OCI-LY3 (cell line): ENCODE data around the gene SERPINA4.

Experiments
- H2AFZ ChIP-seq: fragments of 200-600, 300-600 bp; shearing (Covaris generic); 2 replicates; pipeline ENCODE4 v1.6.0; 2014; ENCODE audit warnings: antibody characterized with exemption, low read depth, low read length
- H3K27ac ChIP-seq: fragments of 200-600, 300-600 bp; sonication (generic); 2 replicates; pipeline ENCODE4 v1.5.1; 2014; ENCODE audit warnings: mild to moderate bottlenecking, low read length, moderate library complexity, mixed read lengths
- H3K27me3 ChIP-seq: fragments of 200-600, 300-600 bp; sonication (generic); 2 replicates; pipeline ENCODE4 v1.6.1; 2014; ENCODE audit warnings: low read depth, low read length, mixed read lengths
- H3K36me3 ChIP-seq: fragments of 200-600, 300-600 bp; sonication (generic); replicated peaks from 2 replicates; pipeline ENCODE3; 2014; ENCODE audit warnings: low read depth, low read length, mixed read lengths
- H3K4me1 ChIP-seq: fragments of 300-600, 200-600 bp; sonication (generic); 2 replicates; pipeline ENCODE4 v1.6.1; 2014; ENCODE audit warnings: low read length, mixed read lengths
- H3K4me2 ChIP-seq: fragments of 200-600, 300-600 bp; sonication (generic); 2 replicates; pipeline ENCODE4 v1.6.1; 2014; ENCODE audit warnings: low read length, mixed read lengths
- H3K4me3 ChIP-seq: fragments of 300-600, 200-600 bp; sonication (generic); 2 replicates; pipeline ENCODE4 v1.5.1; 2014; ENCODE audit warnings: antibody characterized with exemption, mild to moderate bottlenecking, low read length, moderate library complexity
- H3K79me2 ChIP-seq: fragments of 300-600, 200-600 bp; shearing (Covaris generic); 2 replicates; pipeline ENCODE4 v1.6.1; 2014; ENCODE audit warnings: mild to moderate bottlenecking, low read length, mixed read lengths
- H3K9ac ChIP-seq: fragments of 300-600, 200-600 bp; shearing (Covaris generic); 2 replicates; pipeline ENCODE4 v1.6.0; 2014; ENCODE audit warnings: mild to moderate bottlenecking, low read length, moderate library complexity
- H3K9me3 ChIP-seq: fragments of 200-600, 300-600 bp; shearing (Covaris generic); 2 replicates; pipeline ENCODE4 v1.6.1; 2014; ENCODE audit warnings: low read length, mixed read lengths; ENCODE audit not compliant: insufficient read depth
- H4K20me1 ChIP-seq: fragments of 200-600, 300-600 bp; sonication (generic); 2 replicates; pipeline ENCODE4 v1.6.1; 2016; ENCODE audit warnings: low read length, mixed read lengths; ENCODE audit not compliant: insufficient read depth
- EZH2phosphoT487 ChIP-seq: fragments of 200-600 bp; shearing (Covaris generic); IDR thresholded peaks from 2 replicates; pipeline ENCODE4 v1.6.1; 2018; ENCODE audit warnings: antibody characterized with exemption, mixed run types, low read depth
- TF ChIP-seq, protein P1 (sequence below): fragments of 200-600, 300-600 bp; sonication (generic); IDR thresholded peaks from 2 replicates; pipeline ENCODE4 v1.5.1; 2014; ENCODE audit warnings: antibody characterized with exemption, low read length, low read depth

Gene SERPINA4

DNA sequence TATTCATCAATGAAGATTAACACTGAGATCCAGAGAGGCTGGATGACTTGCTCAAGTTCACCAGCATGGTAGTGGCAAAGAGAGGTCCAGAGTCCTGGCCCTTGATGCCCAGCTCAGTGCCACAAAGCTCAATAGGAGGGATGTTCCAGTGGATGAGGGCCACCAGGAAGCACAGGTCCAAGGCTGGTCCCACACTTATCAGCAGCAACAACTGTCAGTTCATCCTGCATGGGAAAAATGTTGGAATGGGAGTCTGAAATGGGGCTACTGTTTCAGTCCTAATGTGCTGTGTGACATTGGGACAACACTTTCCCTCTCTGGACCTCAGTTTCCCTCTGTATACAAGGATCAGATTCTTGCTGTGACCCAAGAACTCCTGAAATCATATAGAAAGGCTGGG is 31.2 kb downstream of the SERPINA4 start:
- TF ChIP-seq EZH2phosphoT487: no peak
- TF ChIP-seq, protein P1, sequence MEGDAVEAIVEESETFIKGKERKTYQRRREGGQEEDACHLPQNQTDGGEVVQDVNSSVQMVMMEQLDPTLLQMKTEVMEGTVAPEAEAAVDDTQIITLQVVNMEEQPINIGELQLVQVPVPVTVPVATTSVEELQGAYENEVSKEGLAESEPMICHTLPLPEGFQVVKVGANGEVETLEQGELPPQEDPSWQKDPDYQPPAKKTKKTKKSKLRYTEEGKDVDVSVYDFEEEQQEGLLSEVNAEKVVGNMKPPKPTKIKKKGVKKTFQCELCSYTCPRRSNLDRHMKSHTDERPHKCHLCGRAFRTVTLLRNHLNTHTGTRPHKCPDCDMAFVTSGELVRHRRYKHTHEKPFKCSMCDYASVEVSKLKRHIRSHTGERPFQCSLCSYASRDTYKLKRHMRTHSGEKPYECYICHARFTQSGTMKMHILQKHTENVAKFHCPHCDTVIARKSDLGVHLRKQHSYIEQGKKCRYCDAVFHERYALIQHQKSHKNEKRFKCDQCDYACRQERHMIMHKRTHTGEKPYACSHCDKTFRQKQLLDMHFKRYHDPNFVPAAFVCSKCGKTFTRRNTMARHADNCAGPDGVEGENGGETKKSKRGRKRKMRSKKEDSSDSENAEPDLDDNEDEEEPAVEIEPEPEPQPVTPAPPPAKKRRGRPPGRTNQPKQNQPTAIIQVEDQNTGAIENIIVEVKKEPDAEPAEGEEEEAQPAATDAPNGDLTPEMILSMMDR: no peak
- no peaks in the 10 kb centered on the region for H4K20me1 ChIP-seq

DNA sequence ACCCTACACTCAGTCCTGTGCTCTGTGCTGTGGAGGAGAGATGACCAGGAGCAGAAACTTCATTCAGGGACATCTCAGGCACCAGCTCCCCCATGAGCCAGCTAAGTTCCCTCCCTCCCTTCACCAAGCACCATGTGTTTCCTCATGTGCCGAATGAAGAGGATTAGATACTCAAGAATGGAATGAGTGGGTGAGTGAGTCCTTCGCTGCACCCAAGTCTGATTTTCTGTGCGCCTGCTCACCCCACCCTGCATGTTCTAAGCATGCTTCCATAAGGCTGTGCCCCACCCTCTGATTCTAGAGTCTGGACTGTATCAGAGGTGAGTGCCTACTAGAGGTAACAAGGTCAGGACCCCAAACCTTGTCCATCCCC is 32.1 kb downstream of the SERPINA4 start:
- no peaks in the 10 kb centered on the region for H3K79me2 ChIP-seq
- H3K9ac ChIP-seq: no peak overlapping the region
- no peaks in the 10 kb centered on the region for H3K9me3 ChIP-seq
- no peak overlapping the region for H3K4me3 ChIP-seq
- H3K36me3 ChIP-seq: no peaks in the 10 kb centered on the region
- no peaks in the 10 kb centered on the region for H3K4me1 ChIP-seq
- no peak overlapping the region for H3K4me2 ChIP-seq
- no peak overlapping the region for H2AFZ ChIP-seq
- no peak for TF ChIP-seq EZH2phosphoT487
- TF ChIP-seq, protein P1: no peak
- H3K27me3 ChIP-seq: peaks cover 6% of the 10 kb centered on the region; the same call in 1 of the 2 replicates
- no peaks in the 10 kb centered on the region for H4K20me1 ChIP-seq
- H3K27ac ChIP-seq: no peak overlapping the region

More for the DNA sequence above, 31.2 kb downstream of the SERPINA4 start:
- Histone ChIP-seq H3K79me2 (no peaks in the 10 kb centered on the region), H3K9ac (no peak overlapping the region), H3K9me3 (no peaks in the 10 kb centered on the region), H3K27ac (no peak overlapping the region), H3K4me1 (no peaks in the 10 kb centered on the region), H3K4me2 (no peak overlapping the region), H3K36me3 (no peaks in the 10 kb centered on the region), H3K27me3 (peaks cover 15% of the 10 kb centered on the region; the same call in 1 of the 2 replicates), H2AFZ (no peak overlapping the region), H3K4me3 (no peak overlapping the region)

DNA sequence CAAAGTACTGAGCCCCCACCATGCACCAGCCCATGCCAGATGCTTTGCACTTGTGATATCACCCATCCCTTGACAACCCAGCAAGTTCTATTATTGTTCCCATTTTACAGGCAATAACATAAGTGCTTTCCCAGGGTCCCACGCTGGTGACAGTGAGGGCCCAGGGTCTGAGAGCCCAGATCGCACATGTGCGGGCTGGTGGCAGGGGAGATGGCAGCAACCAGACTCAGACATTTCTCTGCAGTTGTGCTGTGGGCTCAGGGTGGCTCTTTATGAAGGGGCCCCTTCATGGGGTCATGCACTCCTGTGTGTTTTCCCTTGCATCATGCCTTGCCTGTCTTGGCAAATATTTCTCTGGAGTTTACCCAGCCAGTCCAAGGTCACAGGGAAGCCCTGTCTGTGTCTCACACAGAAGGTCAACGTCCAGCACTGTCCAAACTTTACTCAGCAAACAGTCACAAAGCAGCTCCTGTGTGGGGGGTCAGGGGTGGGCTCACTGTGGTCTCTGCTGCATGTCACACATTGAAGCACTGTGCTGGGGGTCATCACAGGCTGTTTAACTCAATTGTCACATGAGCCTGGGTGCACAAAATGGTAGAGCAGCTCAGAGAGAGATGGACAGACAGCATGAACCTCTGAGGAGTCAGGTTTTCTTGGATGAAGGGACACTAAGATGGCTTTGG is 32.6 kb downstream of the SERPINA4 start:
- Histone ChIP-seq H2AFZ (no peak overlapping the region), H3K9me3 (no peaks in the 10 kb centered on the region), H3K27me3 (peaks cover under 1% of the 10 kb centered on the region; the same call in 1 of the 2 replicates), H3K27ac (no peak overlapping the region), H3K4me1 (no peaks in the 10 kb centered on the region), H4K20me1 (no peaks in the 10 kb centered on the region), H3K4me3 (no peak overlapping the region), H3K4me2 (no peak overlapping the region), H3K79me2 (no peaks in the 10 kb centered on the region), H3K36me3 (no peaks in the 10 kb centered on the region), H3K9ac (no peak overlapping the region)
- TF ChIP-seq EZH2phosphoT487: no peak
- TF ChIP-seq, protein P1: no peak

DNA sequence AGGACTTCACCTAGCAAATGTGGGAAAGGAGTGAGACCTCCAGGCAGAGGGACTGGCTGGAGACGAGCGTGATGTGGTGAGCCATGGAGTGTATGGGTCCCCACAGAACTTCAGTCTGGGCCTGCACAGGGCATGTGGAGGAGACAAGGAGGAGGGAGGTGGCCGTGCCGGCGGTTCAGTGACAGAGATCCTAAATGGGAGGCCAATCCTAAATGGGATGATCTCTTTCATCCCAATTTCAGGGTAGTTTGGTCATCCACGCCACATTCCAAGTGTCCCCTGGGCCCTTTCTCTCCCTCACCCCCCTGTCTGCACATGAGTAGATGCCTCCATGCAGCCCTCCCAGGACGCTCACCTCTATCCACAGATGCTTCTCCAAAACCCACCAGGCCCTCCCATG is 33.2 kb downstream of the SERPINA4 start:
- no peak overlapping the region for H3K4me2 ChIP-seq
- H4K20me1 ChIP-seq: no peaks in the 10 kb centered on the region
- no peak overlapping the region for H3K4me3 ChIP-seq
- TF ChIP-seq EZH2phosphoT487: no peak
- TF ChIP-seq, protein P1: no peak
- no peaks in the 10 kb centered on the region for H3K27me3 ChIP-seq
- H3K79me2 ChIP-seq: no peaks in the 10 kb centered on the region
- H3K36me3 ChIP-seq: no peaks in the 10 kb centered on the region
- no peak overlapping the region for H2AFZ ChIP-seq
- H3K9me3 ChIP-seq: no peaks in the 10 kb centered on the region
- H3K9ac ChIP-seq: no peak overlapping the region
- no peak overlapping the region for H3K27ac ChIP-seq
- no peaks in the 10 kb centered on the region for H3K4me1 ChIP-seq
